Astrocyte of the spinal cord (primary cell): Measurements from ENCODE around the gene ZC3H8.

Experiments used
- DNase-seq: peaks from one replicate; pipeline ENCODE4 v3.0.0; 2011; ENCODE audit warnings: low read depth, low spot score
- H3K4me3 ChIP-seq: 2 replicates; pipeline ENCODE4 v1.5.1; 2011; ENCODE audit warnings: low read depth, mild to moderate bottlenecking, low read length, moderate library complexity
- in situ Hi-C: cut with HindIII; loops from 2 replicates; pipeline ENCODE4 v1.10.0; 2017; ENCODE audit warnings: low sequenced_read_pairs
- TF ChIP-seq, protein P1 (sequence below): IDR thresholded peaks from 2 replicates; pipeline ENCODE4 v1.5.1; 2012; ENCODE audit warnings: low read depth, mild to moderate bottlenecking, low read length, inconsistent platforms

Gene ZC3H8

GRCh38 chr2:112199188-112199587 lies 55.7 kb downstream of the ZC3H8 start:
- DNase-seq, result no peak
- H3K4me3 ChIP-seq, result no peak overlapping the region
- in situ Hi-C loops, result no loop called here
- TF ChIP-seq, protein P1, sequence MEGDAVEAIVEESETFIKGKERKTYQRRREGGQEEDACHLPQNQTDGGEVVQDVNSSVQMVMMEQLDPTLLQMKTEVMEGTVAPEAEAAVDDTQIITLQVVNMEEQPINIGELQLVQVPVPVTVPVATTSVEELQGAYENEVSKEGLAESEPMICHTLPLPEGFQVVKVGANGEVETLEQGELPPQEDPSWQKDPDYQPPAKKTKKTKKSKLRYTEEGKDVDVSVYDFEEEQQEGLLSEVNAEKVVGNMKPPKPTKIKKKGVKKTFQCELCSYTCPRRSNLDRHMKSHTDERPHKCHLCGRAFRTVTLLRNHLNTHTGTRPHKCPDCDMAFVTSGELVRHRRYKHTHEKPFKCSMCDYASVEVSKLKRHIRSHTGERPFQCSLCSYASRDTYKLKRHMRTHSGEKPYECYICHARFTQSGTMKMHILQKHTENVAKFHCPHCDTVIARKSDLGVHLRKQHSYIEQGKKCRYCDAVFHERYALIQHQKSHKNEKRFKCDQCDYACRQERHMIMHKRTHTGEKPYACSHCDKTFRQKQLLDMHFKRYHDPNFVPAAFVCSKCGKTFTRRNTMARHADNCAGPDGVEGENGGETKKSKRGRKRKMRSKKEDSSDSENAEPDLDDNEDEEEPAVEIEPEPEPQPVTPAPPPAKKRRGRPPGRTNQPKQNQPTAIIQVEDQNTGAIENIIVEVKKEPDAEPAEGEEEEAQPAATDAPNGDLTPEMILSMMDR, result no peak

GRCh38 chr2:112198780-112199179 lies 56.1 kb downstream of the ZC3H8 start:
- in situ Hi-C loops, result no loop called here
- DNase-seq, result no peak
- no peak overlapping the region for H3K4me3 ChIP-seq
- TF ChIP-seq, protein P1, result no peak

- TF ChIP-seq, protein P1, result no peak
- in situ Hi-C loops, result no loop called here
- no peak for DNase-seq
- H3K4me3 ChIP-seq, result no peak overlapping the region
Observed at GRCh38 chr2:112197868-112198267, 57.0 kb downstream of the ZC3H8 start.

DNA sequence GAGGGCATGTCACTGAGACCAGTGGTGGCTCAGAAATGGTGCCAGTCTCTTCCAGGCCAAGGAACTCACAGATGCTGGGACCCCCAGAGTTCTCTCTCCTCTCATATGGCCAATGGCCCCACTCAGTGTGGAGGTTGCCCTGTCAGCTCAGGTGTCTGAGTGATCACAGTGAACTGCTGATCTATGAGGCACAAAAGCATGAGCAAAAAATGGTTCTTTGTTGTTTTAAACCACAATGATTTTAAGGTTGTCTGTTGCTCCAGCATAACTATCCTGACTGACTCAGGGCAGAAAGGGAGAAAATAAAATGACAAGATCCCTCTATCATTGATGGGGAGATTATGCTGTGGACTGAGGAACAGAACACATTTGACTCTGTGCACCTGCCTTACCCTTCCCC lies 58.9 kb downstream of the ZC3H8 start:
- in situ Hi-C loops, result no loop called here

GRCh38 chr2:112195167-112195766 lies 59.6 kb downstream of the ZC3H8 start:
- no peak for DNase-seq
- H3K4me3 ChIP-seq, result no peak overlapping the region
- TF ChIP-seq, protein P1, result no peak
- in situ Hi-C loops, result no loop called here

More for the DNA sequence above, 58.9 kb downstream of the ZC3H8 start:
- DNase-seq, result no peak
- TF ChIP-seq, protein P1, result no peak
- H3K4me3 ChIP-seq, result no peak overlapping the region

- in situ Hi-C loops, result no loop called here
- TF ChIP-seq, protein P1, result no peak
- no peak for DNase-seq
- H3K4me3 ChIP-seq, result no peak overlapping the region
Observed at GRCh38 chr2:112194482-112194881, 60.4 kb downstream of the ZC3H8 start.
